ENCODE measurements around the gene PSENEN.

The PSENEN gene

DNA sequence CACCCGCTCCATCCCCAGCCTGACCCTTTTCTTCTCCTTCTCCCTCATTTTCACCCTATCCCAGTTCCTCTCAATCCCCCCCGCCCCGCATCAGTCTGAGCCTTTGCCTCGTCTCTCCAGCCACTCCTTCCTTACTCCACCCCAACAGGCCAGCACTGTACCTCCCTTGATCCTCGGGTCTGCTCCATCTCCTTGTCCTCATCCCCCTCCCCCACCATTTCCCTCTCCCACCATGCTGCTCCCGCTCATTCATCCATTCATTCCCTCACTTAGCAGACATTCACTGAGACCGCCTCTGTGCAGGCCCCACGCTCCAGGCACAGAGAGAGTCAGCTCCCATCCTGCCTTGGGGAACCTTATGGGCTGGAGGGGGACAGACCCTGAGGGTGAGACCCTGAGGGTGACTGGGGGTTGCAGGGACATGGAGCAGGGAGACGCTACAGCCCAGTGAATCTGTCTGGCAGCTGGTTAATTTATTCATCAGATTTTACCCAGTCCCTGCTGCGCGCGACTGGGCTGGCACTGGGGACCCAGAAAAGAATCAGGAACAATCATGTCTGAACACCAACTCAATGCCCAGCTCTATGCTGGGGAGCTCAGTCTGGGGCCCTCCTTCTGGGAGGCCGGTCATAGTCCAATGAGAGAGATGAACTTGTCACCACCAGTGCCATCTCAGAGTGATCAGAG is 30.8 kb downstream of the PSENEN start:
- no peak for TF ChIP-seq POLR2AphosphoS5 (IDR thresholded peaks at IDR 0.05; ENCODE audit: low read depth, low read length)
- no peak for TF ChIP-seq FOXP2 (optimal IDR thresholded peaks at IDR 0.05; ENCODE audit: borderline replicate concordance, extremely low read depth, extremely low read length, insufficient read depth)
- no peak for TF ChIP-seq TAF1 (IDR thresholded peaks at IDR 0.05; ENCODE audit: borderline replicate concordance, insufficient read depth, low read length)
- no peak for TF ChIP-seq SIN3A (IDR thresholded peaks at IDR 0.05; ENCODE audit: borderline replicate concordance, insufficient read depth, low read length)
- TF ChIP-seq, protein P1, sequence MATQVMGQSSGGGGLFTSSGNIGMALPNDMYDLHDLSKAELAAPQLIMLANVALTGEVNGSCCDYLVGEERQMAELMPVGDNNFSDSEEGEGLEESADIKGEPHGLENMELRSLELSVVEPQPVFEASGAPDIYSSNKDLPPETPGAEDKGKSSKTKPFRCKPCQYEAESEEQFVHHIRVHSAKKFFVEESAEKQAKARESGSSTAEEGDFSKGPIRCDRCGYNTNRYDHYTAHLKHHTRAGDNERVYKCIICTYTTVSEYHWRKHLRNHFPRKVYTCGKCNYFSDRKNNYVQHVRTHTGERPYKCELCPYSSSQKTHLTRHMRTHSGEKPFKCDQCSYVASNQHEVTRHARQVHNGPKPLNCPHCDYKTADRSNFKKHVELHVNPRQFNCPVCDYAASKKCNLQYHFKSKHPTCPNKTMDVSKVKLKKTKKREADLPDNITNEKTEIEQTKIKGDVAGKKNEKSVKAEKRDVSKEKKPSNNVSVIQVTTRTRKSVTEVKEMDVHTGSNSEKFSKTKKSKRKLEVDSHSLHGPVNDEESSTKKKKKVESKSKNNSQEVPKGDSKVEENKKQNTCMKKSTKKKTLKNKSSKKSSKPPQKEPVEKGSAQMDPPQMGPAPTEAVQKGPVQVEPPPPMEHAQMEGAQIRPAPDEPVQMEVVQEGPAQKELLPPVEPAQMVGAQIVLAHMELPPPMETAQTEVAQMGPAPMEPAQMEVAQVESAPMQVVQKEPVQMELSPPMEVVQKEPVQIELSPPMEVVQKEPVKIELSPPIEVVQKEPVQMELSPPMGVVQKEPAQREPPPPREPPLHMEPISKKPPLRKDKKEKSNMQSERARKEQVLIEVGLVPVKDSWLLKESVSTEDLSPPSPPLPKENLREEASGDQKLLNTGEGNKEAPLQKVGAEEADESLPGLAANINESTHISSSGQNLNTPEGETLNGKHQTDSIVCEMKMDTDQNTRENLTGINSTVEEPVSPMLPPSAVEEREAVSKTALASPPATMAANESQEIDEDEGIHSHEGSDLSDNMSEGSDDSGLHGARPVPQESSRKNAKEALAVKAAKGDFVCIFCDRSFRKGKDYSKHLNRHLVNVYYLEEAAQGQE (IDR thresholded peaks at IDR 0.05; ENCODE audit: insufficient read depth in 1 of 2, low read depth in 2 of 2, low read length in 2 of 2) = no peak

DNA sequence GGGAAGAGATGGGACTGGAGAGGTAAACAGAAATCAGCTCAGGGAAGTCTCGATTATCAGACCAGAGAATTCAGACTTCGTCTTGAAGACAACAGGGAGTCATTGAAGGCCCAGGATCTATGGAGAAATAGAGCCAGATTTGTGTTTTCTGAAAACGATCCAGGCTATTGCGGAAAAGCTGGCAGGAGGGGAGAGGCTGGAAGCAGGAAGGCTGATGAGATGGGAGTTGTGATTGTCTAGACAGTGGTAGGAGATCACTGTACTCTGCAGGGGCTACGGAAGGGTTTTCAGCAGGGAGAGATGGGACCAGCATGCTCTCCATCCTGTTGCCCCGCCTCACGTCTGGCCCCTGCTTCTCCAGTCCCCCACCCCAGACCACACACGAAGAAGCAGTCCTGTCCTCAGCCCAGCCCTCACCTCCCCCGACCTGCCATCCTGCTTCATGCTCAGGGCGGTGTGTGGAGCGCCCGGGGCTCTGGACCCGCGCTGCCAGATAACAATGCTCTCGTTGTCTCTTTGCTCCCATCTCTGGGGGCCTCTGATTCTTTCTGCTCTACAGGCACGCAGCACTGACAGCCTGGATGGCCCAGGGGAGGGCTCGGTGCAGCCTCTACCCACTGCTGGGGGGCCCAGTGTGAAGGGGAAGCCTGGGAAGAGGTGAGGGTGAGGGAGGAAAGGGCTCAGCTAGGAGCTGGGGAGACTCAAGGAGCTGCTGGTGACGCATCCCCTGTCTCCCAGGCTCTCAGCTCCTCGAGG is 31.8 kb downstream of the PSENEN start:
- TF ChIP-seq TAF1 (IDR thresholded peaks at IDR 0.05; ENCODE audit: borderline replicate concordance, insufficient read depth, low read length) (no peak), SIN3A (IDR thresholded peaks at IDR 0.05; ENCODE audit: borderline replicate concordance, insufficient read depth, low read length) (no peak), POLR2AphosphoS5 (IDR thresholded peaks at IDR 0.05; ENCODE audit: low read depth, low read length) (no peak), FOXP2 (optimal IDR thresholded peaks at IDR 0.05; ENCODE audit: borderline replicate concordance, extremely low read depth, extremely low read length, insufficient read depth) (no peak)
- TF ChIP-seq, protein P1 (IDR thresholded peaks at IDR 0.05; ENCODE audit: insufficient read depth in 1 of 2, low read depth in 2 of 2, low read length in 2 of 2) = no peak

DNA sequence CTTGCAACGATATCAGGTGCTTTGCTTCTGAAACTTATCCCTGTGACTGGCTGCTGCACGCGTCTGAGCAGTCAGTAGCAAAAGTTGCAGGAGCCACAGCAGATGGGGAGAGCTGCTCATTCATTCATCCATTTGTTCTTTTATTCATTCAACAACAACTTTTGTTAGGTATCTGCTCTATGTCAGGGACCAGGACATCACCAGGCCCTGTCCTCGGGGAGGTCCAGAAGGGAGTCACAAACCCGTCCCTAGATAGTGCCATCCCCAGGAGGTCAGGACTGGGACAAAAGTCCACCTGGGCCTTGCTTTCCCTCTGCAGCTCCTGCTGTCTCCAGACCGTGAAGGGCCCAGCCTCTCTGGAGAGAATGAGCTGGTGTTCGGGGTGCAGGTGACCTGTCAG is 32.5 kb downstream of the PSENEN start:
- TF ChIP-seq SIN3A (IDR thresholded peaks at IDR 0.05; ENCODE audit: borderline replicate concordance, insufficient read depth, low read length) (no peak), TAF1 (IDR thresholded peaks at IDR 0.05; ENCODE audit: borderline replicate concordance, insufficient read depth, low read length) (no peak), FOXP2 (optimal IDR thresholded peaks at IDR 0.05; ENCODE audit: borderline replicate concordance, extremely low read depth, extremely low read length, insufficient read depth) (no peak), POLR2AphosphoS5 (IDR thresholded peaks at IDR 0.05; ENCODE audit: low read depth, low read length) (no peak)
- TF ChIP-seq, protein P1 (IDR thresholded peaks at IDR 0.05; ENCODE audit: insufficient read depth in 1 of 2, low read depth in 2 of 2, low read length in 2 of 2) = no peak

DNA sequence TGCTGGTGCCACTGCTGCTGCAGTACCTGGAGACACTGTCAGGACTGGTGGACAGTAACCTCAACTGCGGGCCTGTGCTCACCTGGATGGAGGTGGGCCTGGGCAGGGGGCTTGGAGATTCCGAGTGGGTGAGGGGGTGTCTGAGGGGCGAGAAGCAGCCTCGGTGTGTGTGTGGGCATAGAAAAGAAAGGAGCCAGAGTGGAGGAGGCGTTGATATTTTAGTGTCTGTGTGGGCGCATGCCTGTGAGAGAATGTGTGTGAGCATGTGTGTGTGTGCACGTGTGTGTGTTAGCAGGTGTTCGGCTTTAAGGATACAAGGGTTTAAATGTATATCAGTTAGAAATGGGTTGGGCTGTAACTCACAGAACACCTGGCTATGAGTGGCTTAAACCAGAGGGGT is 33.6 kb downstream of the PSENEN start:
- TF ChIP-seq TAF1 (IDR thresholded peaks at IDR 0.05; ENCODE audit: borderline replicate concordance, insufficient read depth, low read length) (no peak), FOXP2 (optimal IDR thresholded peaks at IDR 0.05; ENCODE audit: borderline replicate concordance, extremely low read depth, extremely low read length, insufficient read depth) (no peak), POLR2AphosphoS5 (IDR thresholded peaks at IDR 0.05; ENCODE audit: low read depth, low read length) (no peak), SIN3A (IDR thresholded peaks at IDR 0.05; ENCODE audit: borderline replicate concordance, insufficient read depth, low read length) (no peak)
- TF ChIP-seq, protein P1 (IDR thresholded peaks at IDR 0.05; ENCODE audit: insufficient read depth in 1 of 2, low read depth in 2 of 2, low read length in 2 of 2) = no peak
